Jurkat, Clone E6-1 (cell line): Measurements from ENCODE around the gene GALNT7.
A peak's percentile ranks its signal among the peaks of the same experiment; 100 is the strongest.

ENCODE experiments used
- DNase-seq: peaks from one replicate; pipeline ENCODE4 v3.0.0-alpha.2; 2011; ENCODE audit warnings: low read depth, low spot score
- H3K4me3 ChIP-seq: 2 replicates; pipeline ENCODE4 v1.5.1; 2011; ENCODE audit warnings: mild to moderate bottlenecking, low read length, control low read depth, moderate library complexity

Gene GALNT7

DNA sequence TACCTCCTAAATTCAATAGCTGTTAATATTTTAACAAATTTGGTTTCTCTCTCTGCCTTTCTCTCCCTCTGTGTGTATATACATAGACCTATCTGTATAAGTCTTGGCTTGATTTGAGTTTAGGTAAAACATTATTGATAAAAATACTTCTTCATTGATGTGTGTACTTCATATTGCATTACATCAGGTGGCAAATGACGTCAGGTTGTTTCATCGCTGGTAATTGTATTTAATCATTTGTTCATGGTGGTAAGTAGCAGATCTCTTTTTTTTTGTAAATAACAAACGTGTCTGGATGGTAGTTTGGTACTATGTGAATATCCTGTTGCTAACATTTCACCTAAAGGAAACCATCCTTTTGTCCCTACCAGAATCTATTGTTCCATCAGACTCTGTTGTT lies 55.1 kb downstream of the GALNT7 start:
- no peak overlapping the region for H3K4me3 ChIP-seq
- DNase-seq: no peak

- no peak overlapping the region for H3K4me3 ChIP-seq
- DNase-seq: no peak
Observed at GRCh38 chr4:173226401-173226888, 57.8 kb downstream of the GALNT7 start.

- H3K4me3 ChIP-seq: no peak overlapping the region
- no peak for DNase-seq
Observed at GRCh38 chr4:173227756-173228155, 59.1 kb downstream of the GALNT7 start.

GRCh38 chr4:173230062-173230461 lies 61.5 kb downstream of the GALNT7 start:
- no peak for DNase-seq
- H3K4me3 ChIP-seq: no peak overlapping the region

DNA sequence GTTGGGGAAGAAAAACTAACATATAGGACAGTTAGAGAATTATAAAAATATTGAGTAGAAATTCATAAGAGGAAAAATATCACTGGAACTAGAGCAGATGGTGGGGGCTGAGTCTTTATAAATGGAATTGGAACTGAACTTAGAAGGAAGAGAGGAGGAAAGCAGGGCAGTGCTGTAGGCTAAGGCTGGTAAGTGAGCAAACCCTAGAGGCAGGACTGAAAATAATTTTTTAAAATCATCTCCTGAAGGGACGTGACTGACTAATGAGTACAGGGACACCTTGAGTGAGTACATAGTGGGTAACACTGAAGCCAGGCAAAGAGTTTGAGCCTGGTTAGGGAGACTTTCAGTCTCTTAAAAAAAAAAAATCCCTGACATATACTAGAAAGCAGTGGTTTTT lies 63.3 kb downstream of the GALNT7 start:
- no peak overlapping the region for H3K4me3 ChIP-seq
- DNase-seq: peak; percentile 17

DNA sequence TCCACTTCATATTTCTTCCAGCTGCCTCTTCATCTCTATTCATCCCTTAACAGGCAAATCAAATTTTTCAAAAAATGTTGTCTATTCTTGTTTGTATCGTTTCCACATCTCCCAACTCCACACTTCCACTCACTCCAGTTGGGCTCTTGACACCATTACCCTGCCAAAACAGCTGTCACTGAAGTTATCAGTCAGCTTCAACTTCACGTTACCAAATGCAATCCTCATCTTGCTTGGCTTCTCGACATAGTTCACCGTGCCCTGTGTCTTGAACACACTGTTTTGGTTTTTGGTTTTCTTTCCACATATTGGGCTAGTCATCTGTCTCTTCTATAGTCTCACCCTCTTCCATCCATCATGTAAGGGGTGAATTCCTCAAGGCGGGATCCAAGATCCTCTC lies 65.2 kb downstream of the GALNT7 start:
- no peak overlapping the region for H3K4me3 ChIP-seq
- no peak for DNase-seq

DNA sequence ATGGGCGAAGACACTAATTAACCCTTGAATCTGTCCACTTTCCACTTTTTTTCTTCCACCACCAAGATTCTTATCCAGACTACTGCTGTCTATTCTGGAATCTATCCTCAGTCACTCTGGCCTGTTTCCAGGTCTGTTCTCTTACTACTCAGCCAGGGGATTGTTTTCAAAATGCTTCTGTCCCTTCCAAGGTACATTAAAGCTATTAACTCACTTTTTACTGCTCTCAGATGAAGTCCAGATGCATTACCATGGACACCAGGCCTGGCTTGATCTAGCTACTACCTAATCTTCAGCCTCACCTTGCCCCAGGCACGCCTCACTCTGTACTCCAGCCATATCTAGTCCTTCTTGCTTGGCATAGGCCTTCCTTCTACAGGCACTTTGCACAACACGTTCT lies 66.4 kb downstream of the GALNT7 start:
- DNase-seq: no peak
- no peak overlapping the region for H3K4me3 ChIP-seq

DNA sequence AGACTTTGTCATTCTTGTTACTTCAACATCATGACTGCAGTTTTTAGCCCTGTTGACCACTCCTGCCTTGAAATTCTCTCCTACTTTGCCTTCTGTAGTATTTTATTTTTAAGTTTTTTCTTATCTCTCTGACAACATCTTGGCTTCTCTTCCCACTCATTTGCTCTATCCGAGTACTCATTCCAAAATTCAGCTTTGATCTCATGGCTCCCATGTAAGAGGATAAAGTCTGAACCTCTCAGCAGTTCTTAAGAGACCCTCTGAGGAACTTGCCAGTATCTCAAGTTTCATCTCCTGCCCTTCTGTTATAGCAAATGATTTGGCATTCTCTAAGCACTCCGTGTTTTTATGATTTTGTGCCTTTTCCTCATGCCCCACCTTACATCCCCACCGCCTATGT lies 67.7 kb downstream of the GALNT7 start:
- H3K4me3 ChIP-seq: no peak overlapping the region
- no peak for DNase-seq

DNA sequence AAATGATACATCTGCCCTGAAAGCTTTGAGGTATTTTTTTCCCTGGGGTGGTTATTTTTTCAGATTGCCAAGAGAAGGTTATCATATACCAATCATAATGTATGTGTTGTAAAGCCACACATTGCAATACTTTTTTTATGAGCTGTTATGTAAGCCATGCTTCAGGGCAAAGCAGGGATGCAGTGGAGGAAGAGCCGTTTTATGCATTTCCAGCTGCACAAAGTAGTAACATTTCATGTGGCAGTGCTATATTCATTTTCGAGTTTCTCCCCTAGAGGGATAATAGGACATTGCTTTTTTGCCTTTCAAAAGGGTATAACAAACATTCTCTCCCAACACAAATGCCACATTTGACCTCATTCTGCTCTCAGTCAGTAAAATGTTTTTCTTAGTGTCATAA lies 68.5 kb downstream of the GALNT7 start:
- DNase-seq: no peak
- H3K4me3 ChIP-seq: no peak overlapping the region

- H3K4me3 ChIP-seq: no peak overlapping the region
- DNase-seq: no peak
Observed at GRCh38 chr4:173237762-173238161, 69.2 kb downstream of the GALNT7 start.

DNA sequence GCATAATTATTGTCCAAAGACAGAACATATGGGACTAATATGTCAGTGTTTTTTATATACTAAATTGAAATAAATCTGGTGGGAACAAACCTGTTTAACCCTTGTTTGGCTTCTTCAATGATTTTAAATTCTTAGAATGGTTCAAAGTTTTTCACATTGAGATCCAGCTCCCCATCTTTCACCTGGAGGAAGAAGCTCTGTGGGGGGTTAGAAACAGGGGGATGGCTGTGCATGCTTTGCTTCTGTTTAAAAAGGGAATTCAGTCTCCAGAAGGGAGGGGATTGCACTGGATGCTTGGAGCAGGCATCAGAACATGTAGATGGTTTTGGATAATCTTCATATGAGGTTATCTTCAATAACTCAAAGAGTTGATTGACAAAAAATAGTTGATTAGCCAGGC lies 72.1 kb downstream of the GALNT7 start:
- H3K4me3 ChIP-seq: no peak overlapping the region
- no peak for DNase-seq

GRCh38 chr4:173242466-173243250 lies 74.0 kb downstream of the GALNT7 start:
- peak; percentile 80 for DNase-seq

DNA sequence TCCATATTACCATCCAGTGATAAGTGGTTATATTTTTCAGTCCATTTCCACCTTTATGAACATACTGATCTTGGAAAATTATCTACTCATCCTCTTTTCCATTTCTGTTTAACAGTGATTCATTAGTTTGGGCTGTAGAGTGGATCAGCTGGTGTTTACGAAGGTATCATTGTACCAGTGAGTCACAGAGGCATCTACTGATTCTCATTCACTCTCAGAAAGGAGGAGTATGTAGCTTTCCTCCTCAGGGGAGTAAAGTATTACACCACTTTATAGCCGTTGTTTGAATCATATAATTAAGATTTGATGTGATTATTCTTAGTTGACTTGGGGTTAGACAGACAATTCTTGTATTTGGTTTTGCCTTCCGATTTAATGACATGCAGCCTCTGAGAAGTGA lies 74.7 kb downstream of the GALNT7 start:
- H3K4me3 ChIP-seq: no peak overlapping the region
- no peak for DNase-seq

More at GRCh38 chr4:173242466-173243250, 74.0 kb downstream of the GALNT7 start:
- H3K4me3 ChIP-seq: no peak overlapping the region

DNA sequence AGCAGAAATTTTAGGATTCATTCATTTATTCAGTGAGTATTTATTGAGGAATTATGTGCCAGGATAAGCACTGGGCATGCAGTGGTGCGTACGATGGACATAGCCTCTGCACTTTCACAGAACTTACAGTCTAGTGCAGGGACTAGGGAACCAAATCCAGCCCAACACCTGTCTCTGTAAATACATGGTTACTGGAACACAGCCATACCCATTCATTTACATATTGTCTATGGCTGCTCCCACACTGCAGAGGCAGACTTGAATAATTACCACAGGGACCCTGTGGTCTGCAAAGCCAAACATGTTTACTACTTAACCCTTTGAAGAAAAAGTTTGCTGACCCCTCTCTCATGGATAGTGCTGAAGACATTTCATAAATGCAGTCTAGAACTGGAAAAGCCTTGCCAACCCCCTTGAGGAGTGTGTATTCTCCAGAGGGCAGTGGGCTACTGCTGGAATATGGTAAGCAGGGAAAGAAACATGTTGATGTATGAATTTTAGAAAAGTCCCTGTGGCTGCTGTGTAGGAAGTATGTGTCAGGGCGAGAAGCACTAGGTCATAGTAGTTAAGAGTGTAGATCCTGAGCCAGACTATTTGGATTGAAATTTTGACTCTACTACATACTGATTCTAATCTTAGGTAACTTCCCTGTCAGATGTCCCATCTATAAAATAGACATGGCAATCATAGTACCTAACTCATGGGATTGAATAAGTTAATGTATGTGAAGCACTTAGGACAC lies 75.5 kb downstream of the GALNT7 start:
- DNase-seq: no peak
- H3K4me3 ChIP-seq: no peak overlapping the region

DNA sequence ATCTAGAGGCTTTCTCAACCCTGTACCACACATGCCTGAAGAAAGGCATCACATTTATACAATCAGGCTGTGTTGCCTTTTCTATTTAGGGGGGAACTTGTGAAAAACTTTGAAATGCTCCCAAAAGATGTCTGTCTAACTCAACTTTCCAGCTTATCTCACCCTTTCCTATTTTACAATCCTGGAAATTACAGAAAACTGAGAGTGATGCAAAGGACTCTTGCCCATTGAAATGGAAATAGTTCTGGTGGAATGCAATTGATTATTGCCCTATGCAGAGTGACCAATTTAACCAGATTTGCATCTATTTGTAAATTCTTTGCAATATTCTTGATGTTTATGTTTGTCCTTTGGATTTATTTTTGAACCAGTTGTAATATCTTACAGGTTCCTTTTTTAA lies 77.3 kb downstream of the GALNT7 start:
- H3K4me3 ChIP-seq: no peak overlapping the region
- DNase-seq: no peak

- H3K4me3 ChIP-seq: no peak overlapping the region
- no peak for DNase-seq
Observed at GRCh38 chr4:173246719-173247118, 78.1 kb downstream of the GALNT7 start.

DNA sequence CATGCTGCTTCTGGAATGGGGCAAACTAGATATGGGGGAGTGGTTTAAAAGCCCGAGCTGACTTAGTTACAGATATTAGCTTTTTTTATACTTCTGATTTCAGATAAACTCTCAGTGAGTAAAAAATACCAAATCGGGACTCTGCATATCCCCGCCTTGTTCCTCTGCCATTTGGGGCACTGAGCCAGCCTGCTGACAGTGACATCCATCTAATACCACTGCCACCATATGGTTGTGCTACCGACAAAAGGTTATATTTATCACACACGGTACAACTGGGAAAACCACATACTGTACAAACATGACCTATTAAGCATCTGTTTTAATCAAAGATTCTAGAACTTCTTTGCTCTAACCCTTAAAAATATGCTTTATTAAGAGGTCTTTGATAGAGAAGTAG lies 78.7 kb downstream of the GALNT7 start:
- H3K4me3 ChIP-seq: no peak overlapping the region
- no peak for DNase-seq

- H3K4me3 ChIP-seq: no peak overlapping the region
- no peak for DNase-seq
Observed at GRCh38 chr4:173248690-173249089, 80.1 kb downstream of the GALNT7 start.

- no peak overlapping the region for H3K4me3 ChIP-seq
- peak; percentile 94 for DNase-seq
Observed at GRCh38 chr4:173252024-173252935, 83.7 kb downstream of the GALNT7 start.

DNA sequence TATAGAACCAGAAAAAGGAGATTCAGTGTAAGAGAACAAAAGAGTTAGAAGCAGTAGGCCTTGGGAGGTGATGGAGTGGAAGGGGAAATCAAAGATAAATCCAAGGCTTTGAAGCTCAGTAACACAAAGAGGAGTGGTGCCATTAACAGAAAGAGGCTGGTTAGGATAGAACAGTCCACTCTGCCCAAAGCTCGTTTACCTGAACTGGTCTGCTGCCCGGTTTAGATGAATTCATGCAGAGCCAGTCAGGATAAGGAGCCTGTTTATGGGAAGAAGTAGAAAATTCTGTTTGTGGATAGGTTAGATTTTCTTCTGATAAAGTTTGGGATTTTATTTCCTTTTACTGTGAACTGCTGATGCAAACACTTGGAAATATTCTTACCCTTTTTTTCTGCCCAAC lies 85.0 kb downstream of the GALNT7 start:
- no peak for DNase-seq
- no peak overlapping the region for H3K4me3 ChIP-seq
